HepG2 (cell line): ENCODE measurements around the gene TNS1. TPM values are rescaled to one million over a fixed set of nuclear protein-coding genes. Genes with fewer than 3 reads are reported as not detected.

Experiments
- ARID4A ChIP-seq: sonication (generic); formaldehyde crosslinking; IDR thresholded peaks from 2 replicates; pipeline ENCODE4 v1.5.0; 2020; ENCODE audit warnings: mild to moderate bottlenecking, missing genetic modification reagents, borderline replicate concordance
- CREB1 ChIP-seq, 2 experiments: fragments of 450-650 bp in 1 of 2; IDR thresholded peaks; 2 replicates each; pipeline ENCODE4 v1.6.1; 2016 to 2017; ENCODE audit warnings: control low read depth in 1 of 2, mild to moderate bottlenecking in 1 of 2, missing compliant biosample characterization in 1 of 2, missing genetic modification characterization in 1 of 2
- FOXP1 ChIP-seq, 2 experiments: fragments of 450-650 bp in 1 of 2; IDR thresholded peaks; 2 replicates each; pipeline ENCODE4 v1.6.1; 2017 to 2018; ENCODE audit warnings: antibody characterized with exemption in 1 of 2
- HNF1A ChIP-seq, 2 experiments: sonication (generic) in 1 of 2; formaldehyde crosslinking in 1 of 2; IDR thresholded peaks; 2 replicates each; pipeline versions ENCODE4 v1.4.0 to v1.6.1; 2016 to 2020; ENCODE audit warnings: borderline replicate concordance in 1 of 2, low read depth in 1 of 2, mild to moderate bottlenecking in 1 of 2, missing genetic modification reagents in 1 of 2
- IKZF1 ChIP-seq: fragments of 450-650 bp; IDR thresholded peaks from 2 replicates; pipeline ENCODE4 v1.7.1; 2016
- MIER3 ChIP-seq: IDR thresholded peaks from 2 replicates; pipeline ENCODE4 v1.6.1; 2016; ENCODE audit warnings: missing compliant biosample characterization, borderline replicate concordance
- MNT ChIP-seq: fragments of 450-650 bp; IDR thresholded peaks from 2 replicates; pipeline ENCODE4 v1.6.1; 2016
- NBN ChIP-seq: fragments of 450-650 bp; conservative IDR thresholded peaks from 2 replicates; pipeline ENCODE4 v1.6.1; 2017
- TIGD3 ChIP-seq: sonication (generic); formaldehyde crosslinking; IDR thresholded peaks from 2 replicates; pipeline ENCODE4 v1.5.1; 2020; ENCODE audit warnings: mild to moderate bottlenecking, missing genetic modification reagents, borderline replicate concordance
- ZFX ChIP-seq: sonication (generic); formaldehyde crosslinking; IDR thresholded peaks from 2 replicates; pipeline ENCODE4 v1.4.0; 2020; ENCODE audit warnings: mild to moderate bottlenecking, low read depth, missing genetic modification reagents, moderate library complexity
- ZMYM2 ChIP-seq: sonication (generic); formaldehyde crosslinking; IDR thresholded peaks from 2 replicates; pipeline ENCODE4 v1.8.0; 2022; ENCODE audit warnings: mild to moderate bottlenecking, missing genetic modification reagents
- ZNF207 ChIP-seq: fragments of 450-650 bp; IDR thresholded peaks from 2 replicates; pipeline ENCODE4 v1.6.1; 2016; ENCODE audit warnings: antibody characterized with exemption, borderline replicate concordance
- polyA plus RNA-seq, 8 experiments: library from polyadenylated mRNA; depleted of rRNA in 3 of 8; stranded (reverse) in 7 of 8; unstranded in 1 of 8; fragments of >200 nt; fragmentation: Illumina TruSeq in 4 of 8; extraction: Trizol in 4 of 8; gene quantifications; 2 replicates each; pipeline versions ENCODE4 v1.2.1 to v1.2.3, GENCODE V29; 2011 to 2016; ENCODE audit warnings: low read depth in 4 of 8, missing spikeins in 1 of 8, mixed read lengths in 1 of 8; ENCODE audit not compliant: insufficient read depth in 1 of 8
- total RNA-seq, 5 experiments: library from RNA; depleted of rRNA; stranded (reverse); fragments of >200 nt; fragmentation: Illumina TruSeq; extraction: Trizol; gene quantifications; 2 replicates each; pipeline ENCODE4 v1.2.3, GENCODE V29; 2016; ENCODE audit warnings: low read depth in 1 of 5
- TF ChIP-seq, protein P1 (sequence below): sonication (generic); formaldehyde crosslinking; conservative IDR thresholded peaks from 2 replicates; pipeline ENCODE4 v1.8.0; 2022; ENCODE audit warnings: low read depth, missing genetic modification reagents
- TF ChIP-seq, protein P2 (sequence below): sonication (generic); formaldehyde crosslinking; IDR thresholded peaks from 2 replicates; pipeline ENCODE4 v1.4.0; 2020; ENCODE audit warnings: mild to moderate bottlenecking, low read depth, missing genetic modification reagents

Gene TNS1
- total and polyA plus RNA-seq, 2 of the 13 experiments (the other 11 are each of a cell fraction or from before 2014, with no cell fraction given), result 1.9 to 118 TPM

GRCh38 chr2:217795067-217795466 lies 207.7 kb downstream of the TNS1 start (continued):
- 0 out of 2 replicates have a peak, but pooled peaks have one; percentile 9 for TF ChIP-seq ZFX
- TF ChIP-seq HNF1A (IDR thresholded peaks at IDR 0.05; ENCODE audit: low read depth), result no peak
- TF ChIP-seq HNF1A (CRISPR knock-in tag; IDR thresholded peaks at IDR 0.05; ENCODE audit: borderline replicate concordance), result no peak
- peak; percentile 99 for TF ChIP-seq NBN
- no peak for TF ChIP-seq TIGD3 (CRISPR knock-in tag)
- TF ChIP-seq FOXP1 (IDR thresholded peaks at IDR 0.05), result peak; percentile 60; the same call in 1 of the 2 replicates
- TF ChIP-seq FOXP1 (CRISPR knock-in tag; IDR thresholded peaks at IDR 0.05), result no peak
- TF ChIP-seq ARID4A (CRISPR knock-in tag), result 0 out of 2 replicates have a peak, but pooled peaks have one; percentile 1
- peak; percentile 99; the same call in 1 of the 2 replicates for TF ChIP-seq IKZF1
- TF ChIP-seq, protein P1, sequence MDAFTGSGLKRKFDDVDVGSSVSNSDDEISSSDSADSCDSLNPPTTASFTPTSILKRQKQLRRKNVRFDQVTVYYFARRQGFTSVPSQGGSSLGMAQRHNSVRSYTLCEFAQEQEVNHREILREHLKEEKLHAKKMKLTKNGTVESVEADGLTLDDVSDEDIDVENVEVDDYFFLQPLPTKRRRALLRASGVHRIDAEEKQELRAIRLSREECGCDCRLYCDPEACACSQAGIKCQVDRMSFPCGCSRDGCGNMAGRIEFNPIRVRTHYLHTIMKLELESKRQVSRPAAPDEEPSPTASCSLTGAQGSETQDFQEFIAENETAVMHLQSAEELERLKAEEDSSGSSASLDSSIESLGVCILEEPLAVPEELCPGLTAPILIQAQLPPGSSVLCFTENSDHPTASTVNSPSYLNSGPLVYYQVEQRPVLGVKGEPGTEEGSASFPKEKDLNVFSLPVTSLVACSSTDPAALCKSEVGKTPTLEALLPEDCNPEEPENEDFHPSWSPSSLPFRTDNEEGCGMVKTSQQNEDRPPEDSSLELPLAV (CRISPR knock-in tag), result no peak
- TF ChIP-seq, protein P2, sequence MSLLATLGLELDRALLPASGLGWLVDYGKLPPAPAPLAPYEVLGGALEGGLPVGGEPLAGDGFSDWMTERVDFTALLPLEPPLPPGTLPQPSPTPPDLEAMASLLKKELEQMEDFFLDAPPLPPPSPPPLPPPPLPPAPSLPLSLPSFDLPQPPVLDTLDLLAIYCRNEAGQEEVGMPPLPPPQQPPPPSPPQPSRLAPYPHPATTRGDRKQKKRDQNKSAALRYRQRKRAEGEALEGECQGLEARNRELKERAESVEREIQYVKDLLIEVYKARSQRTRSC, result 0 out of 2 replicates have a peak, but pooled peaks have one; percentile 19
- 0 out of 2 replicates have a peak, but pooled peaks have one; percentile 15 for TF ChIP-seq ZNF207
- peak; percentile 86 for TF ChIP-seq MNT
- TF ChIP-seq MIER3, result no peak
- TF ChIP-seq ZMYM2 (CRISPR knock-in tag), result no peak
- TF ChIP-seq CREB1 (IDR thresholded peaks at IDR 0.05), result peak; percentile 20; the same call in 1 of the 2 replicates
- no peak for TF ChIP-seq CREB1 (CRISPR knock-in tag; IDR thresholded peaks at IDR 0.05)
